Activated T-helper 1 cell treated with anti-CD3 and anti-CD28 coated beads, Interleukin-2, amount 50 U/mL, for 16 hours (primary cell): ENCODE data around the gene CLCA1.

Experiments
- DNase-seq, 2 donors: peaks; one replicate each; pipeline ENCODE4 v3.0.0-alpha.2; 2020; ENCODE audit warnings: low read depth in 1 of 2, low spot score in 1 of 2

CLCA1 gene, protein sequence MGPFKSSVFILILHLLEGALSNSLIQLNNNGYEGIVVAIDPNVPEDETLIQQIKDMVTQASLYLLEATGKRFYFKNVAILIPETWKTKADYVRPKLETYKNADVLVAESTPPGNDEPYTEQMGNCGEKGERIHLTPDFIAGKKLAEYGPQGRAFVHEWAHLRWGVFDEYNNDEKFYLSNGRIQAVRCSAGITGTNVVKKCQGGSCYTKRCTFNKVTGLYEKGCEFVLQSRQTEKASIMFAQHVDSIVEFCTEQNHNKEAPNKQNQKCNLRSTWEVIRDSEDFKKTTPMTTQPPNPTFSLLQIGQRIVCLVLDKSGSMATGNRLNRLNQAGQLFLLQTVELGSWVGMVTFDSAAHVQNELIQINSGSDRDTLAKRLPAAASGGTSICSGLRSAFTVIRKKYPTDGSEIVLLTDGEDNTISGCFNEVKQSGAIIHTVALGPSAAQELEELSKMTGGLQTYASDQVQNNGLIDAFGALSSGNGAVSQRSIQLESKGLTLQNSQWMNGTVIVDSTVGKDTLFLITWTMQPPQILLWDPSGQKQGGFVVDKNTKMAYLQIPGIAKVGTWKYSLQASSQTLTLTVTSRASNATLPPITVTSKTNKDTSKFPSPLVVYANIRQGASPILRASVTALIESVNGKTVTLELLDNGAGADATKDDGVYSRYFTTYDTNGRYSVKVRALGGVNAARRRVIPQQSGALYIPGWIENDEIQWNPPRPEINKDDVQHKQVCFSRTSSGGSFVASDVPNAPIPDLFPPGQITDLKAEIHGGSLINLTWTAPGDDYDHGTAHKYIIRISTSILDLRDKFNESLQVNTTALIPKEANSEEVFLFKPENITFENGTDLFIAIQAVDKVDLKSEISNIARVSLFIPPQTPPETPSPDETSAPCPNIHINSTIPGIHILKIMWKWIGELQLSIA

DNA sequence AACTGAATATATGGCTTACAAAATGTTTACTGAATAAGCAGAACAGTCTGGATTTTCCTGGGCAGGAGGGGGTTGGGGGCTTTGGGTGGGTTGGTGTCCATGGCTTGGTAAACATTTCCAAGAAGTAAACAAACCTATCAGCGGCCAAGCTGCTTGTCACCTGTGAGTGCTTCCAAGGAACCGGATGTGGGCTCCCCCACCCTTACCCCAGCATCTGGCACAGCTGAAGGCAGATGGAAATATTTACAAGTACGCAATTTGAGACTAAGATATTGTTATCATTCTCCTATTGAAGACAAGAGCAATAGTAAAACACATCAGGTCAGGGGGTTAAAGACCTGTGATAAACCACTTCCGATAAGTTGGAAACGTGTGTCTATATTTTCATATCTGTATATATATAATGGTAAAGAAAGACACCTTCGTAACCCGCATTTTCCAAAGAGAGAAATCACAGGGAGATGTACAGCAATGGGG lies at the start of gene CLCA1:
TSS of gene CLCA1 (plus strand) at position 427 of the 477 bp plus-strand sequence. CDS start at position 472, 45 bp downstream.
- DNase-seq = no peak

DNA sequence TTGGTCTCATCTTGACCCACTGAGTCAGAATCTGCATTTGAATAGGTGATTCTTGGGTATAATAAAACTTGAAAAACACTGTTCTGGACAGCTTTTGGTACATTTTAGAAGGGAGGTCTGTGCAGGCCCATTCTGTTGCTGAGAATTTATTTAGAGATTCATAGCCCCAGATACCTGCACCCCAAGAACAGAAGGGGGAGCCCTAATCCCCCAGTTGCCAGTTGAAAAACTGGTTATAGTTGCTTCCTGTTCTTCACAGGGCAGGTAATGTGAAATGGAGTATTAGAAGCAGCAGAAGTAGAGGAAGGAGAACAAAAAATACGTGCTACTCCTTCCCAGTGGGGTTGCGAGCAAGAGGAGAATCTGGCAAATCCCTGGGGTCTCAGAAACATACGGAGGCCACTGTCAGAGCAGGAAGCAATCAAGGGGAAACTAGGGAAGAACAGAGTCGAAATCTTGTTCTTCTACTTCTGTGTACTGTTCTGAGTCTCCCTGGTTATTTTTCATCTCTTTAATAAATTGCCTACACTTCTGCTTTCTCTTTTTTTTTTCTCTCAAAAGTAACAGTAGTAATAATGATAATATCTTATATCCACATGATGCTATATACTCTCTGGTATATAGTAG lies 49.3 kb upstream of the CLCA1 start:
- DNase-seq = no peak

DNA sequence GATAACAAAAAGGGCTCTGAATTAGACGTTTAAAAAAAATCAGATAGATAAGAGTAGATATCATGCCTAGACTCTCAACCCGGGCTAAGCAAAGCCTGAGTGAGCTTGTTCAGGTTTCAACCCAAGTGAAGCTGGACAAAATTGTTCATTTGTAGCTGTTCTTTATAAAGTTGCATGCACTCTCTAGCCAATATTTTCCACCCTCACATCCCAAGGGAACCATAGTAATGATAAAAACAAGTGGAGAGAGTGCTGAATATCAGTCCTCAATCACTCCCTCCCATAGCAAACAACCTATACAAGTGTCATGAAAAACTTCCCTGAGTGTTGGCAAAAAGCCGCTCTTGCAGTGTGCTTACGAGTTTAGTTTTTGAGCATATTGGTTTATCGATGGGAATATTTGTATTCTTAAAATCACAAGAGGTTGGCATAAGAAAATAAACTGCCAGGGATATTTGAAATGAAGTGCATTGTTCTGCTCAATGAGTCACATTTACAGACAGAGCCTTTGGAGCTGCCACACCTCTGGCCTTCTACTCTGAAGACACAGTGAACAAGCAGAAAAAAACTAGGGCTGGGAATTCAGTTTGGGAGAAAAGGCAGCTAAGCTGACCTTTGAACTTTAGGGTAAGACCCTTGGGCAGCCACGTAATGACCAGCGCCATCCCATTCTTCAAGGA lies 47.0 kb upstream of the CLCA1 start:
- DNase-seq = no peak

DNA sequence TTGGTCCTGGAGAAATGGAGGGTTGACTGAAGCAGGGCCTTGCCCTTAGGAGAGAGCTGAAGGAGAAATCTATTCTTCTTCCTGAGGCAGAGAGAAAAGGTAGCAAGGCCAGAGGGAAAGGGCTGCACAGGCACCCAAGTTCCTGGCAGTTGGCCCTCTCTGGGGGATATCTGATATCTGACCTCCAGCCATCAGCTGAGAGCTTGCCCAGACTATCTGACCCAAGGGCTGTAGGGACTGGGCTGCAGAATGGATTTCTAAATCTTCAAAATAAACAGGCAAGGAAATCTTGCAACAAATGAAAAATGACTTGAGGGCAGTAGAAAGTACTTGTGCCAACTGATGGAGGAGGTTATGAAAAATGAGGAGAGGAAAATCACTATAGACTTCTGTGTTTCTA lies 45.3 kb upstream of the CLCA1 start:
- DNase-seq = no peak

DNA sequence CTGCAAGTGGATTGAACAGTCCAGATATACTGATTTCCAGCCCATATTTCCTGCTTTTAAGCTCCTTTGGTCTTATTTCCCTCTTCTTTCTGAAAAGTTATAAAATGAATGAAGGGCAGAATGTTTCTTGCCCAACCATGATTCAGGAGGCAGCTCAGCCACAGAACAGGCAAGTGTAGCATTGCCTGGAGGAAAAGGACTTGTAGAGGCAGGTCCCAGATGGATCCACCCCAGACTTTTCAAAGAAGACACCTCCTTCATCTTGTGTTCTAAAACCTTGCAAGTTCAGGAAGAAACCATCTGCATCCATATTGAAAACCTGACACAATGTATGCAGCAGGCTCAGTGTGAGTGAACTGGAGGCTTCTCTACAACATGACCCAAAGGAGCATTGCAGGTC lies 44.9 kb upstream of the CLCA1 start, which contains the start of gene CLCA2:
TSS of gene CLCA2 (plus strand) at position 299 of the 400 bp plus-strand sequence. CDS start at position 376, 77 bp downstream.
- DNase-seq = no peak

DNA sequence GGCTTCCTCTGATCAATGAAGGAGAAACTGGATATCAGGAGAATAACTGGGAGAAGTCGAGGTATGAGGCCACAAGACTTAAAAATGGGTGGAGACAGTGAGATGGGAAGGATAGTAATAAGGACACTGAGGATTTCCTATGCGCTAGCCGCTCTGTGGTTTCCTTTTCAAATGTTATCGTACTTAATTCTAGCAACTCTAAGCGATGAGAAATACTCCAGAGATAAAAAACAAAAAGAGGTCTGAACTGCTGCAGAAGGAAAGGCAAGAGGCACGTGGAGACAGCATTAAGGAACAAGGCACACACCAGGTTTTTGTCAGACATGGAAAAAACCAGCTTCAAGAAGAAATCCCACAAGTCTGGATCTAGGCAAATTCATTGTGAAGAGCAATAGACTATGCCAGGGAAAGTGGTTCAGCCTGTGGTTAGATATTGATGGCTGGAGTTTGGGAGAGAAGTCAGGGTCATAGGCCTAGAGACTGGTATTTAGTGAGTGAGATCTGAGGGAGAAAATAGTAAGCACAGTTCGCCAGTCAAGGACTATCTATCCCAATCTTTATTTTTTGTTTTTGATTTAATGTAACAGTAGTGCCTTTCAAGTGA lies 39.5 kb upstream of the CLCA1 start:
- DNase-seq = no peak

DNA sequence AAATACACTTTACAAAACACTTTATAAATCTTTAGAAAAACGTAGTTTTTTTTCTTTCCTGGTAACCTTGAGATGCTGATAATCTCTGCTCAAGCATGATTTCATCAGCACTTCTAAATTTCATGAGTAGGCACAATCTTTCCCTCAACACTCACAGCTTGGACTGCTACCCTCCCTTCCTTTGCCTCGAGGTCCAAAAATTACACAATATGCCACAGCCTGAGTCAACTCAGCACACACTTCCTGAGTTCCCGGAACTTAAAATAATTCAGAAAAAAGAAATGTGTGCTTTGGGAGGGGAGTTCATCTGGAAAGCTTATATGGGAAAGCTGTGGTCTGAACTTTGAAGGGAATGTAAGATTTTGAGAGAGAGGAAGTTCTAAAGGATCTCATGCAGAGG lies 38.9 kb upstream of the CLCA1 start:
- DNase-seq = no peak

DNA sequence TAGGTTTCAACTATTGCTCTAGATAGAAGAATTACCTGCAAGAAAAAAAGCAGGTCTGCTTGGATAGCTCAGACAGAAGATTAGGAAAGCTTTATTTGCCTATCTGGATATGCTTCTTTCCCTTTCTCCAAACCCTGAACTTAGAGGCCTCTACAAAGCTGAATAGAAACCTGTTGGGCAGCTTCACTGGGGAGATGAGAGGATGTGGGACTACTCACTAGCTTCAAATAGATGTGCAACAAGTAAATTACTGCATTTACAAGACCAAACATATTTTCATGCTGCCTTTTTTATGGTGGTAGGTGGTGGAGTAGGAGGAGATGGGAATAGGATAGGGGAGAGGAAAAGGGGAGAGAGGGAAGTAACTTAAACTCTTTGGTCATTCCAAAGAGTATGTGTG lies 38.4 kb upstream of the CLCA1 start:
- DNase-seq = no peak

DNA sequence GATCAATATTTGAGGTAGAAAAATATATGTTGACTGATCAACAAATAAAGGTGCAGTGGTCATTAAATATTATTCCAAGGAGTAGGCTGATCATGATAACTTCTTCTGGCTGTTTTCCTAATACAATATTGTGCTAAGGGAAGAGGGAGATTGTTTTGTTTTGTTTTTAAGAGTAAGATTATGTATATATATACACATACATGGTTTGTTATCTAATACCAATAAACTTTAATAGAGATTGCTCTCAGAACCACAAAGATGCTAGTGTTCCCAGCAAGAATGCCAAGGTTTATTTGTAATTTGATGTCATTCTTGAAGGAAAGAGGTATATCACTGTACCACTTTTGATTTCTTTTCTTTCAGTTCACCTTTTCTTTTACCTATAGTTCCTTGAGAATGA lies 34.7 kb upstream of the CLCA1 start:
- DNase-seq = no peak

DNA sequence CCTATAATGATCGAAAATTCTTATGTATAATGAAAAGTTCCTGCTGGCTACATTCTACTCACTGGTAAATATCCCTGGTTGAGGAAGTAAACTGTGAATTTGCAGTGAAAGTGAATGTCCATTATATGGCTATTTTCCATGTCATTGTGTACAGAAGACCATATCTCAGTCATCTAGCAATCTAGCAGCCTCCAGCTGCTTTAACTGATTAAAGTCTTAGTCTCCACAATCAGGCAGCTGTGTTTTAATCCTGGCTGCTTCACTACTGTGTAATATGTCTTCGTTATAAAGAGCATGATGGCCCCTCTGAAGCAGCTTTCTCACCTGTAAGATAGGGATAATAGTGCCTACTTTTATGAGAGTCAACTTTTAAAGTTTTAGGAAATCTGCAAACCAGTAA lies 33.4 kb upstream of the CLCA1 start:
- DNase-seq = no peak

DNA sequence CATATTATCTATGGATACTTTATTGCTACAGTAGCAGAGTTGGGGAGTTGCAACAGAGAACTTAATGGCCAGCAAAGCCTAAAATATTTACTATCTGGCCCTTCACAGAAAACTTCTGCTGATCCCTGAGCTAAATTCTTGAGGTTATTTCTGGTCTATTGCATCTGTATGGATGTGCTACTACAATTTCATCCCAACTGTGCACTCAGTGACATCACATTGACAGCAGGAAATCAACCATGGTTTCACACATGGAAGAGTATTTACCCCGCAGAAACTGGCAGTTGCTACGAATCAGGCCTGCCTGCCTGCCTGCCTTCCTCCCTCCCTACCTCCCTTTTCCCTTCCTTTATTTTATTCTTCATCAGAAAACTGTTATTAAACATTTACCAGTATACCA lies 32.7 kb upstream of the CLCA1 start:
- DNase-seq = no peak

DNA sequence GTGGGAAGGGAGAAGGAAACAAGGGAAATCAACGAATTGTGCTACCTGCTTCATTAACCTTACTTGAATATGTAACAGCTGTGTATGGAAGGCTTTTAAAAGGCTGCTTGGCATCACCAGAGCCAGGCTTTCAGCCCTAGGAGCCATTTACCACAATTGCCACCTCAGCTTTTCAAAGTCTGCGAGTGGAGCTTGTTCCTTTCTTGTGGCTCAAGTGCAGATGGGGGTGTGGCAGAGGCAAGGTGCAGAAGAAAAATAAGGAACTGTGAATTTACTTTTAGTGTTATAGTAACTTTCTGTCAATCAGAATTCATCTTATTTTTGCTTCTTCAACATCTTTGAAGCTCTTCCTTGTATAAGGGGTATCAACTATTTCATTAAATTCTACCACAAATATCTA lies 27.1 kb upstream of the CLCA1 start:
- no peak for DNase-seq

DNA sequence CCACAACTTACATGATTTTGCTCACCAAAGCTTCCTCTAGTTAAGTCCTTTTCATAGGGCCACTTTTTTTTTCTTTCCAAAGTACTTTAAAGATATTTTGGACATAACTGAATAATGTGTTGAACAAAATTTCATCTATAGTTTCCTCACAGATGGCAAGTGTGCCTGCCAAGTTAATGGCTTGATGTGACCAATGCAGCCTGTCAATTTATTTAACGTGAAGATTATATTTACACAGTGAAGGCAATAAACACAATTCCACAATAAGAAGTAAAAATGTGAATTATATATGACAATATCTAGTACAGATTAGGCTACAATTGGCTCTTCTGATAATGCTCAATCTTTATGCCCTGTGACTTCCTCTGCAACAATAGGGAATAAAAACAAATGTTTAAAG lies 26.7 kb upstream of the CLCA1 start:
- DNase-seq = no peak

DNA sequence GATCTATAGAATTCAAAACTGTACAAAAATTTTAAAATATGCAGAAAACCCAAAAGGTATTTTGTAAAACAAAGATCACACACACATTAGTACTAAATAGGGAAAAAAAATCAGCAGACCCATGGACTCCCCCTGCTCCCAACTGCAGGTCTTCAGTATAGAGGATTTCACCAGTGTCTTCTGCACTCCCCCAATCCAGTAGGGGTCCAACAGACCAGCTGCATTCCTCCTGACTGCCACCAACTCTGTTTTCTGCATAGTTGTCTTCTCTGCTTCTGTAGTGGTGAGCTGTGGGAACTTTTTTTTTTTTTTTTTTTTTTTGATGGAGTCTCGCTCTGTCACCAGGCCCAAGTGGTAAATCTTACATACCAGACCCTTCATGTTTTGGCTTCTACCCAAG lies 22.8 kb upstream of the CLCA1 start:
- no peak for DNase-seq

DNA sequence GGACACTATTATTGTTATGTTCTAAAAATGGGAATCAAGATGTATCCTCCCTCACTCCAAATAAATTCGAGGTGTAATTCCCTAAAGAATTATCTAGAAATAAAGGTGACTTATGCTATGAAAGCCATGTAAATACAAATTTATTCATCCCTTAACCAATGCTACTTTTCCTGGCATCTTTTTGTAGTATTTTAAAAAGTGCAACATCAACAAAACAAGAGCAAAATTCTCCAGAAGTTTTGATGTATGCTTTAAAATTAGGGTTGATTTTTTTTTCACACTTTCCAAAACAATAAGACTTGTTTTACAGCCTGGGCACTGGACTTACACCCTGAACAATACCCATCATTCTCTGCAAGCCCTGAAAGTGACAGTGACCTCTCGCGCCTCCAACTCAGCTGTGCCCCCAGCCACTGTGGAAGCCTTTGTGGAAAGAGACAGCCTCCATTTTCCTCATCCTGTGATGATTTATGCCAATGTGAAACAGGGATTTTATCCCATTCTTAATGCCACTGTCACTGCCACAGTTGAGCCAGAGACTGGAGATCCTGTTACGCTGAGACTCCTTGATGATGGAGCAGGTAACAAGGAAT lies 21.4 kb upstream of the CLCA1 start:
- no peak for DNase-seq

DNA sequence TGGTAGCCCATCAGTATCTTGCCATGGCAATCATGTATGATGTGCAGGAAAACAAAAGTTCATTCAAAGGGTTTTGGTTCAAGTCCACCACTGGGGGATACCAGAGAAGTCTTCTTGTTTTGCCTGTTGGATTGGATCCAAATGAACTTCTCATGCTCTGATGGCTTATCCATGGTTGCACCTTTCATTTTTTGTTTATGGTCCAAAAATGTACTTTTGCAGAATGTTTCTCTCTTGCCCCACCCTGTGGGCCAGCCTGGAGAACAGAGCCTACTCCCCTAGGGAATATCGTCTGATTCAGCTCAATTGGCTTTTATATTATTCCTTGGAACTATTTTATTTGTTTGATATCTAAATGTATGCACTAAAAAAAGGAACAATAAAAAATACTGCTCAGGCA lies 20.1 kb upstream of the CLCA1 start:
- DNase-seq = no peak

DNA sequence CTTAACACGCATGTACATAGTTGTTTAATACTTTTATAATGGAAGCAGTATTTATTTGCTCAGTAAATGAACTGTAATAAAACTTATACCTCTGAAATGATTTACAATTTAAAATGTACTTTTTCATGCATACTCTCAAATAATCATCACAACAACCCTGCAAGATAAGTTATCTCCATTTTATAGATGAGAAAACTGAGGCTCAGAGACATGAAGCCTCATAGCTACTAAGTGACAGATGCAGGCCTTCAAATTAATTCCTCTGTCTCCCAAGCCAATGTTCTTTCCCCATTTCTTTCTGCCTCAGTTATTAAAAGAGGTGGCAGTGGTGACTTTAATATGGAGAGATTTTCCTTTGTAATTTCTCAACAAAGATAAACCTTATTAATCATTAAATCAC lies 19.6 kb upstream of the CLCA1 start:
- DNase-seq = no peak

DNA sequence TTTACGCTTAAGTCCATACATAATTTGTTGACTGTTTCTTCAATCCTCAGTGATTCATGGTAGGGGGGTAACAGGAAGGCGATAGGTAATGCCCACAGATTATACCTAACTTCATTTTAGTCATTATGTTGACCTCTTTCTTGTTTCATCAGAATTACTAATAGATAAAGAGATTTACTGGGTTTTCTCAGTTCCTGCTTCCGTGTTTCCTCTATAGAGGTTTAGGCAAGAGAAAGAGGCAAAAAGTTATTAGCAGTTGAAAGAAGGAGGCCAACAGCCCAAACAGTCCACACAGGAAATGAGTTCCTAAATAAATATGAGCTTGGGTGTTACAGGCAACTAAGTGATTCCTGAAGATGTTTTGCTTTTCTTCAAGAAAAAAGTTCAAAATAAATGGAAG lies 17.9 kb upstream of the CLCA1 start:
- DNase-seq = no peak

DNA sequence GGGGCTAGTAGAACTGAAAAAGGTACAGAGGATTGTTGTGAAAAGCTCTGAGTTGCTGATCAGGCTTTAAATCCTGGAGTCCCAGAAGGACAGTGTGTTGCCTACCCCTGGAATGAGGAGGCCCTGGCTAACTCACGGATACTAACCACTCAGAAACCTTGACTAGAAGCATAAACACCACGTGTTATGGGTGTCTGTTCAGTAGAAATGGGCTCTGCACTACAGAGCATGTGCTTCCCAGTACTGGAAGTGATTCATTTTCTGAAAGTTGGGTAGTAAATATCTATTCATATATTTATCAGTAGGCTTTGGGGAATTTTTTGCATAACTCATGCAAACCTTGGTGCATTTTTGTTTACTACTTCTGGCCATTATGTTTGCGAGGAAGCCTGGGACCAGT lies 15.1 kb upstream of the CLCA1 start:
- no peak for DNase-seq

DNA sequence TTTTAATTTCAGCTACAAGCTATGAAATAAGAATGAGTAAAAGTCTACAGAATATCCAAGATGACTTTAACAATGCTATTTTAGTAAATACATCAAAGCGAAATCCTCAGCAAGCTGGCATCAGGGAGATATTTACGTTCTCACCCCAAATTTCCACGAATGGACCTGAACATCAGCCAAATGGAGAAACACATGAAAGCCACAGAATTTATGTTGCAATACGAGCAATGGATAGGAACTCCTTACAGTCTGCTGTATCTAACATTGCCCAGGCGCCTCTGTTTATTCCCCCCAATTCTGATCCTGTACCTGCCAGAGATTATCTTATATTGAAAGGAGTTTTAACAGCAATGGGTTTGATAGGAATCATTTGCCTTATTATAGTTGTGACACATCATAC lies 13.7 kb upstream of the CLCA1 start:
- DNase-seq = no peak
